ENCODE data around the gene PCYOX1L.

The PCYOX1L gene

DNA sequence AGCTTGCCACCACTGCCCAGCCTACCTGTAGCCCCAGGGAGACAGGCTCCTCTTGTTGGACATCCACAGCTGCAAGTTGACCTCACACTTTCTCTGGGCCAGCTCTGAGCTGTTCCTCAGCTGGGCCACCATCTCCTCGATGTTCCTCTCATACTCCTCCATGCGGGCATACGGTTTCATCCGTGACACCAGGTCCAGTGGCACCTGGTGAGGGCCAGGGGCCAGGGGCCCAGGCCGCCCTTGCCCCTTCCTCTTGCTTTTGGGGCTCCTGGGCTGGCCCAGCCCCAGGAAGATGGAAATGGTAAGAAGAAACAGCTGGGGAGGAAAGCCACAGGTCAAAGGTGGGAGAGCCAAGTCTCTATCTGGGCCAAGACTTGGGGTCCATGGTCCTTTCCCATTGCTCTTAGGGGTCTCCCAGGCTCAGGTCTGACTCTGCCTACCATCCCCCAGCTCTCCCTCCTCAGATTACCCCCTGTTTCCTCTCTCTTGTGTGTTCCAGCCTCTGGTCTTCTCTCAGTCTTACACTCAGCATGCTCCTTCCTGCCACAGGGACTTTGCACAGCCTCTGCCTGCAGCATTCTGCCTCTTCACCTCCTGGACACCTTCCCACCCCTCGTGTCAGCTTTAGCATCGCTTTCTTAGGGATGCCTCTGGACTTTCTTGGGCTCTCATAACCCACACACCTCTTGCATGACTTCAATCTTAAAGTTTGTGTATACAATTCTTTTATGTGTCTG is 19.0 kb downstream of the PCYOX1L start:
- Histone ChIP-seq H3K4me1 (ENCODE audit: insufficient read depth, poor library complexity, severe bottlenecking) (no peaks in the 10 kb centered on the region), H3K36me3 (ENCODE audit: low read depth) (no peaks in the 10 kb centered on the region), H3K4me3 (ENCODE audit: severe bottlenecking) (no peak overlapping the region), H3K27ac (ENCODE audit: poor library complexity, severe bottlenecking) (no peak overlapping the region), H3K9me3 (ENCODE audit: severe bottlenecking) (no peaks in the 10 kb centered on the region), H3K27me3 (ENCODE audit: insufficient read depth, poor library complexity, severe bottlenecking) (no peaks in the 10 kb centered on the region)
- TF ChIP-seq, protein P1, sequence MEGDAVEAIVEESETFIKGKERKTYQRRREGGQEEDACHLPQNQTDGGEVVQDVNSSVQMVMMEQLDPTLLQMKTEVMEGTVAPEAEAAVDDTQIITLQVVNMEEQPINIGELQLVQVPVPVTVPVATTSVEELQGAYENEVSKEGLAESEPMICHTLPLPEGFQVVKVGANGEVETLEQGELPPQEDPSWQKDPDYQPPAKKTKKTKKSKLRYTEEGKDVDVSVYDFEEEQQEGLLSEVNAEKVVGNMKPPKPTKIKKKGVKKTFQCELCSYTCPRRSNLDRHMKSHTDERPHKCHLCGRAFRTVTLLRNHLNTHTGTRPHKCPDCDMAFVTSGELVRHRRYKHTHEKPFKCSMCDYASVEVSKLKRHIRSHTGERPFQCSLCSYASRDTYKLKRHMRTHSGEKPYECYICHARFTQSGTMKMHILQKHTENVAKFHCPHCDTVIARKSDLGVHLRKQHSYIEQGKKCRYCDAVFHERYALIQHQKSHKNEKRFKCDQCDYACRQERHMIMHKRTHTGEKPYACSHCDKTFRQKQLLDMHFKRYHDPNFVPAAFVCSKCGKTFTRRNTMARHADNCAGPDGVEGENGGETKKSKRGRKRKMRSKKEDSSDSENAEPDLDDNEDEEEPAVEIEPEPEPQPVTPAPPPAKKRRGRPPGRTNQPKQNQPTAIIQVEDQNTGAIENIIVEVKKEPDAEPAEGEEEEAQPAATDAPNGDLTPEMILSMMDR (IDR thresholded peaks at IDR 0.05; ENCODE audit: poor library complexity, severe bottlenecking), result no peak
- peak; percentile 48 for DNase-seq (ENCODE audit: low spot score)
- ATAC-seq (ENCODE audit: low read depth), result no peak

DNA sequence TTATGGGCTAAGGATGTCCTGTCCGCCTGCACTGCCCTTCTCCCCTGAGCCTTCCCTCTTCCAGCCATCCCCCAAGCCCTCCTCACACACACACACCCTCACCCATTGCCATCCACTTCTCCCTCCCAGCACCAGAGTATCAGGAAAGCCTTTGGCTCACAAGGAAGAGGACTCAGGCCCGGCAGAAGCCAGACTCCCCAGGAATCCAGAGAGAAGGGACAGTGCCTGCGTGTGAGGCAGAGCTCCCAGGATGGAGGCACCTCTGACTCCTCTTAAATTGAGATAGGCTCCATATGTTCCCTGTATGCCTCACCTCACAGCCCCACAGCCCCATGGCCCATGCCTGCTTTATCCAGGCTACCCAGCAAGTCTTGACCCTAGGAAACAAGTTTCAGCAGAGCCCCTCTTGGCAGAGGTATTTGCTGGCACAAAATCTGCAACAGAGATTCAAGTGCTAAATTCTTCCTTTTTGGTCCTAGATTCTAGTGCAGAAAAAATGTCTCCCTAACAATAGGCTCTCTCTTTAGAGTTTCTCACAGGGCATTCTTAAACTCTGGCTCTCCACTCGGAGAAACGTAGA is 20.5 kb downstream of the PCYOX1L start:
- TF ChIP-seq, protein P1 (IDR thresholded peaks at IDR 0.05; ENCODE audit: poor library complexity, severe bottlenecking), result no peak
- Histone ChIP-seq H3K4me1 (ENCODE audit: insufficient read depth, poor library complexity, severe bottlenecking) (no peaks in the 10 kb centered on the region), H3K27me3 (ENCODE audit: insufficient read depth, poor library complexity, severe bottlenecking) (no peaks in the 10 kb centered on the region), H3K36me3 (ENCODE audit: low read depth) (no peaks in the 10 kb centered on the region), H3K27ac (ENCODE audit: poor library complexity, severe bottlenecking) (no peak overlapping the region), H3K9me3 (ENCODE audit: severe bottlenecking) (no peaks in the 10 kb centered on the region), H3K4me3 (ENCODE audit: severe bottlenecking) (no peak overlapping the region)
- ATAC-seq (ENCODE audit: low read depth), result peak; percentile 32
- DNase-seq (ENCODE audit: low spot score), result no peak

DNA sequence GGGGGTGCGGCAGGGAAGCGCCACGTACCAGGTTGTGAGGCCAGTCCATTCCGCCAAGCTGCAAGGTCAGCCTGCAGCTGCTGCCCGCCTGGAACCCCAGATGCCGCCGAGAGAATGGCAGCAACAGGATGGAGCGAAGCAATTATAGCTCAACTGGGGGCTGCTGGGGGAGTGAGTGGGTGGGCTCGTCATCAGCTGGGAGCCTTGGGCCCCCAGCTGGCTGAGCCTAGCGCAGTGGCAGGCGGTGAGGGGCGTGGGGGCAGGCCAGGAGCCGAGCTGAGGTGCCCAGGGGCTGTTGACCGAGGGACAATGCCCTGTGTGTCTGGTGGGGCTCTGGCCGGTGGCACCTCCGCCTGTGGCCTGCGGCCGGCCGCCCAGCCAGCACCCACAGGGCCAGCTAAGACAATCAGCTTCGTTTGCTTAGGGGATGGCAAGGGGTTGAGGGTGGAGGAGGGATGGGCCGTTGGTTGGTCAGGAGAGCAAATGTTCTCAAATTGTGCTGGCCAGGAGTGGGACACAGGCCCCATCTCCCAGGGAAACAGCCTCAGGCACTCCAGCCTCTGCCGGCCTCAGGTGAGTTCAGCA is 21.4 kb downstream of the PCYOX1L start, which contains the start of gene IL17B:
IL17B (minus strand) TSS at position 116 of the 585 bp plus-strand sequence; CDS start at position 49, 67 bp downstream.
- Histone ChIP-seq H3K27ac (ENCODE audit: poor library complexity, severe bottlenecking) (no peak within 1 kb of the TSS), H3K4me3 (ENCODE audit: severe bottlenecking) (no peak within 1 kb of the TSS), H3K27me3 (ENCODE audit: insufficient read depth, poor library complexity, severe bottlenecking) (no peaks in the 10 kb centered on the region), H3K36me3 (ENCODE audit: low read depth) (no peaks in the 10 kb centered on the region), H3K9me3 (ENCODE audit: severe bottlenecking) (no peaks in the 10 kb centered on the region), H3K4me1 (ENCODE audit: insufficient read depth, poor library complexity, severe bottlenecking) (no peaks in the 10 kb centered on the region)
- no peak for ATAC-seq (ENCODE audit: low read depth)
- no peak for DNase-seq (ENCODE audit: low spot score)
- TF ChIP-seq, protein P1 (IDR thresholded peaks at IDR 0.05; ENCODE audit: poor library complexity, severe bottlenecking), result no peak

DNA sequence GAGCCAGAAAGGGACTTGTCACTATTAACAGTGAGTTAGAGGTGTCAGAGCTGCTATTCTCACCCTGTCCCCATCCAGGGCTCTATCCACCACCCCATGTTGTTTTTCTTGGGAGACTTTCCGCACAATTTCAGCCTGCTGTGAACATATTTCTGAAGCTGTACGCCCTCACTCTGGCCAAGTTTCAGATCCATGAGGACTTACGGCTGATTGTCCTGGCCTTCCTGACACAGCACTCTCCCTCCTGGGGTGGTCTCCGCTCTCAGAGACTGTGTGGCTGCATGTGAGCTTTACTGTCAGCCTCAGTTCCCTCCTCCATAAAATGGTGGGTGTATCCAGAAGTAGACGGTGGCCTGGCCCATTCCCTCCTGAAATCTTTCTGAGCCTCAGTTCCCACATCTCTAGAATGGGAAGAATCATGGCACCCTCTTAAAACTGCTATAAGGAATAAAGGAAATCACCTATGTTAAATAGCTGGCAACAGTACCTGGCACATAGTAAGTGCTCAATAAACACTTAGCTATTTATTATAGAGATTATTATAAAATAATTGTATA is 22.1 kb downstream of the PCYOX1L start:
- Histone ChIP-seq H3K36me3 (ENCODE audit: low read depth) (no peaks in the 10 kb centered on the region), H3K4me1 (ENCODE audit: insufficient read depth, poor library complexity, severe bottlenecking) (no peaks in the 10 kb centered on the region), H3K27ac (ENCODE audit: poor library complexity, severe bottlenecking) (no peak overlapping the region), H3K4me3 (ENCODE audit: severe bottlenecking) (no peak overlapping the region), H3K27me3 (ENCODE audit: insufficient read depth, poor library complexity, severe bottlenecking) (no peaks in the 10 kb centered on the region), H3K9me3 (ENCODE audit: severe bottlenecking) (no peaks in the 10 kb centered on the region)
- ATAC-seq (ENCODE audit: low read depth), result no peak
- DNase-seq (ENCODE audit: low spot score), result no peak
- TF ChIP-seq, protein P1 (IDR thresholded peaks at IDR 0.05; ENCODE audit: poor library complexity, severe bottlenecking), result no peak
